GM18861 (cell line): ENCODE data around the gene U2AF2.

Experiments
- ATAC-seq: cut with Tn5 transposase; IDR thresholded peaks from one replicate; pipeline ENCODE4 v1.9.1; 2021; ENCODE audit not compliant: unreplicated experiment

U2AF2 gene

DNA sequence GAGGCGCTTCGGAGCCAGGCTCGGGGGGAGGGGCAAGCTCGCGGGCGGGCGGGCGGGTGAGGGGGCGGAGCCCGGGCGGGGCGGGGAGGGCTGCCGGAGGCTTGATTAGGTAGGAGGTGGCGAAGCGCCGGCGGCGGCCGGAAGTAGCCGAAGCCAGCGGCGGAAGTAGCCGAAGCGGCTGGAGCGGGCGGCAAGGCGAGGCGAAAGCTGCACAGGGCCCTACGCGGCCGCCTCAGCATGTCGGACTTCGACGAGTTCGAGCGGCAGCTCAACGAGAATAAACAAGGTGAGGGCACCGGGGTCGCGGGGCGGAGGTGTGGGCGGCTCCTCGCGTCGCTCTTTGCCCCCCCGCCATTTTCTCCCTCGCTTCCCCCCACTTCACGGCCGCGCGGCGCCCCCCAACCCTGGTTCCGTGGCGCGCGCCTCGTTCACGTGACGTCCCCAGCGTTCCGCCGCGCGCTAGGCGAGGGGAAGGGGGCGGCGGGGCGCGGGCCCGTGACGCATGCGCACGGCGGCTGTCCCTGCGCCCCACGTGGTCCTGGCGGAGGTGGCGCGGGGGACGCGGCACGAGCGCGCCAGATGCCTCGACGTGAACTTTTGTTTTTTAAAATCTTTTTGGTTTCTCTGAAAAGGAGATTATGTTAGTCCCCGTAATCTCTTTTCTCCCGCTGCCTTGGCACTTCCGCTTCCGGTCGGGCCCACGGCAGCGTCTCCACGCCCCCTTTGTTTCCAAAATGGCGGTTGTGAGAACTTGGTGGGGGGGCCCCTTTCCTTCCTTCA, at the start of gene U2AF2:
Gene U2AF2, plus strand, starts transcription at position 168 of the 780 bp plus-strand sequence. Its CDS starts 70 bp downstream, at position 238.
- ATAC-seq: peak; percentile 21

DNA sequence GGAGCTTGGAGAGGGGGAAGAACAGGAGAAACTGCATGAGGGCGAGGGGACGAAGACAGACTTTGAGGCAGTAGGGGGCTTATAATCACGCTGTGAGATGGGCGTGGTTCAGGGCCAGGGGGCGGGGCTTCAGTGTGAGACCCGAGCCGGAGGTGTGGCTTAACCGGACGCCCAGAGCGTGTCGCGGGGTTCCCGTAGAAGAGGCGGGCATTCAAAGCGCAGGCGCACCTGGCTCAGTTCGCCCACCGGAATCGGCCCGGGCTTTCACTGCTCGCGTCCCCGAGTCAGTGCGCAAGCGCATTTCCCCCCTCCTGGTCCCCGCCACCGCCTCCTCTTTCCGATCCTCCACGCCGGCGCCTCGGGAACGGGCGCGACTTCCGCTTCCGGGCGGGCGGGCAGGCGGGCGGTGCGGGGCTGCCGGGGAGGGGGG, 49.6 kb upstream of the U2AF2 start:
- peak; percentile 49 for ATAC-seq

DNA sequence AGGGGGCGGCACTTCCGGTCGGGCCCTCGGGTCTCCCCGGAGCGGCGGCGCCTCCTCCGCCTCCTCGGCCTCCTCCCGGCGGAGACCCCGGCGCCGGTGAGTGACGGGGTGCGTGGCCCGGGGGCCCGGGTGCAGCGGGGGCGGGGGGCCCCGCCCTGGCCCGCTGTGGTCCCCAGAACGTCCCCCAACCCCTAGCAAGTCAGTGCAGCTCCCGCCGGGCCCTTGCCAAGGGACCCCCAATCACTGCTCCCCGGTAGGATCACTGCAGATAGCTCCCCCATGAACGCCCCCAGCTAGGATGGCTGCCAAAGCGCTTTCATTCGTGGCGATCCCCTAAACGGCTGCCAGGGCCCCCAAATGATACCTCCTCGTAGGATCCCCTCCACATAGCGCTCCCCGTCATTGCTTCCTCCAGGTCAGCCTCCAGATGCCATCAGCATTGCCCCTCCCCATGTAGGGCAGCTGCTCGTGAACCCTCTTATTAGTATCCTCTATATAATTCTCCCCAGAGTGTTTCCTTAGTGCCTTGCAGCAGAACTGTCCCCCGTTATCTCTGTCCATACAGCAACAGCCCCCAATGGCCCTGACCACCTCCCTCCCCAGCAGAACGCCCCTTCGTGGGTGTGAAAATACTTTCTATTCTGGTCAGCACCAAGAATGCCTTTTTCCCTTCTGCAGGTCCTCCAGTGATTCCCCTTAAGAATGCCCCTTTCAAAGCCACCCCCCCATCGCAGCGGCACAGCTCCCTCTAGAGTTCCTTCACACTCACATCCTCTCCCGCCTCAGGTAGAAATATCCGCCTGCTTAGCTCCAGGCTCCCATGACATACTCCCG, 49.0 kb upstream of the U2AF2 start, which contains the start of gene ZNF865:
Gene ZNF865, plus strand, starts transcription at position 11 of the 834 bp plus-strand sequence. CDS start 7,972 bp downstream, outside the sequence.
- no peak for ATAC-seq

DNA sequence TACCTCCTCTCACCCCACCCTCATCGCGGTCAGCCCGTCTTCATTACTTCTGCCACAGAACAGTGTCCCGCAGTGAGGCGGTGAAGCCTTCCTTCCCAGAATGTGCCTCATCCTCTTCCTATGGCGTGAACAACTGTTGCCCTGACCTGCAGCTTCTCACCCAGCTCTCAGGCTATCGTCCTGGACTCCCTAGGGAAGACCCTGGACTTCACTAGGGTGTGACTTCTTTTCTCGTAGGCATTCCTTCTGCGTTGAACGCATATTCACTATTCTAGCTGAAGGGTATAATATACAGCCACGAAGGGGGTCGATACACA, 48.4 kb upstream of the U2AF2 start:
- no peak for ATAC-seq

DNA sequence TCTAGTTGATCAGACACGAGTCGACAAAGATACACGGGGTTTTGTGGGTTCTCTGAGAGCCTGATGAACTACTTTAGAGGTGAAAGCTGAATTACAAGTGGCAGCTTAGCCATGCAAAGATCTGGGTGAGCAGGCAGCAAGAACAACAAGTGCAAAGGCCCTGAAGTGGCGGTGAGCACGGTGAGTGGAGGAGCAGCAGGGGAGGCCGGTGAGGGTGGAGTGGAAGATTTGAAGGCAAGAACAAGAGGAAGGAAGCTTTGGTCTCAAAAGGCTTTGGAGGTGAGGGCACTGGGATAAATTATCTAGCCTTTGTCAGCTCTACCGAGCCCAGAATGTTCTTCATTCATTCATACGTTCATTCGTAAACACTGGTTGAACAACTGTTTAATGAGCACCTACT, 48.0 kb upstream of the U2AF2 start:
- ATAC-seq: no peak

DNA sequence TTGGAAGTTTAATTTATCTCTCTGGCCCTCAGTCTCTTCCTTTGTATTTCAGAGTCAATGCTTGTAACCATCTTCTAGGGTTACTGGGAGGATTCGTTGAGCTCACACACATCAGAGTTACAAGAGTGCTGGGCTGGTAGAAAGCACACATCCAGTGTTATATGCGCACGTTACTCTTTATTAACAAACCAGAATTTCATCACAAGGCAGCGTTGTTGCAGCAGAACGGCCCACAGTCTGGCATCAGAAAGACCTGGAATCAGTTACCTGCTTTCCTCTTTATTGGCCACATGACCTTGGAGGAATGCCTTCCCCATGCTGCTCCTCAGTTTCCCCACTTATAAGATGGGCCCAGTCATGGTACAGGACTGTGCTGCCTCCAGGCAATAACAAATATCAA, 45.5 kb upstream of the U2AF2 start:
- ATAC-seq: no peak

DNA sequence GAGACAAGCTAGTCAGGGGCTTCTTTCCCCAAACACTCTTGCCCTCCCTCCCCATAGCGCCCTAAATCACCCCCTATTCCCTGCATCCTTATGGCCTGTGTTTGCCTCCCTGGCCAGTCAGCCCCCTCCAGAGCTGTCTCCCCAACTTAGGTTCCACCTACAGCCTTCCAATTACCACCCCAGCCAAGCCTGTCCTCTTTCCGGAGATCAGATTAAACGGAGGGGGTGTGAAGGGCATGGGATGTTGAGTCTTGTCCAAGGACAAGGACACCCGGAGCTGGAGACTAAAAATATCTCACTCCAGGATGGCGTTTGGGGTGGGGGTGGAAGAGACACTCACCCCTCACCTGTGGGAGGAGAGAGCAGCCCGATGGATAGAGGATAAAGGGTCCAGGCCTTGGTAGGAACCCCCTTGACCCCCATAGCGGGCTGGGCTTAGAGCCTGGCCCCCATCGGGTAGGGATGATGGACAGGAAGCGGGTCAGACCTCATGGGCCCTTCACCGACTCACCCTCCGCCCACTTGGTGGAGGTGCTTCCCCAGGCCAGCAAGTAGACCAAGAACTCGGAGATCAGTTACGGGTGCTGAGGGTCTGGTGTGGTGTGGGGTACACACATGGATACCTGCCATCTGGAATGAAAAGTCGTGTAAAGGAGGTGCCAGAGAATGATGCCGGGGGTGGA, 43.4 kb upstream of the U2AF2 start:
- no peak for ATAC-seq

DNA sequence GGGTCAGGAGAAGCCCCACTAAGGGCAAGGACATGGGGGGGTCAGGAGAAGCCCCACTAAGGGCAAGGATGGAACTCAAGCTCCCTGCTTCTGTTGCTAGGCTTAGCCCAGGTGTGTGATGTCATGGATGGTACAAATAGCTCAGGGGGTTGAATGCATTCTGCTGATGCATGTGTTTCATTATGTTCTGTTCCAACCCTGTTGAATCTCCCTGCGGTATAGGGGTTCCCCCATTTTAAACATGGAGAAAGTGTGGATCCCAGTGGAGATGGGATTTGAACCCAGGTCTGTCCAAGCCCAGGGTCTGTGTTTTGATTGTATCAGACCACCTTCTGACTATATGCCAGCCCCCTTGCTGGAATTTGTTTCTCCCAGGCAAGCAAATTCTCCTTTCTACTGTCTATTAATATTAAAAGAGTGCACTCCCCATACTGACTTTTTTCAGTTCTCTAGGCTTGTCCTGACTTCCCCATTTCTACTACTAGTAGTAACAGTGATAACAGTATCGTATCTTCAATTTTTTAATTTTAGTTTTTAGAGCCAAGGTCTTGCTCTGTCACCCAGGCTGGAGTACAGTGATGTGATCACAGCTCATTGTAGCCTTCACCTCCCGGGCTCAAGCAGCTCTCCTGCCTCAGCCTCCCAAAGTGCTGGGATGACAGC, 42.7 kb upstream of the U2AF2 start:
- no peak for ATAC-seq

DNA sequence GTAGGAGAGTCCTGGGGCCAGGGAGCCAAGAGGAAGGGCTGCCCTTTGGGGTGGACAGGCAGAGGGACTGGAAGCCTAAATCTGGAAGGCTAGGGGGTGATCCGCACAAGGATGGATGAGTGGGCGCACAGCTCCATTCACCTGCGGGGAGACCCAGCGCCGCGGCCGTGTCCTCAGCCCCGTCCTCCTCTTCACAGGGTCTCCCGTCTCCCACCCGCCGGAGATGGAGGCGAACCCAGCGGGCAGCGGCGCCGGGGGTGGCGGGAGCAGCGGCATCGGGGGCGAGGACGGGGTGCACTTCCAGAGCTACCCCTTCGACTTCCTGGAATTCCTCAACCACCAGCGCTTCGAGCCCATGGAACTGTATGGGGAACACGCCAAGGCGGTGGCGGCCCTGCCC, 41.4 kb upstream of the U2AF2 start:
- no peak for ATAC-seq

DNA sequence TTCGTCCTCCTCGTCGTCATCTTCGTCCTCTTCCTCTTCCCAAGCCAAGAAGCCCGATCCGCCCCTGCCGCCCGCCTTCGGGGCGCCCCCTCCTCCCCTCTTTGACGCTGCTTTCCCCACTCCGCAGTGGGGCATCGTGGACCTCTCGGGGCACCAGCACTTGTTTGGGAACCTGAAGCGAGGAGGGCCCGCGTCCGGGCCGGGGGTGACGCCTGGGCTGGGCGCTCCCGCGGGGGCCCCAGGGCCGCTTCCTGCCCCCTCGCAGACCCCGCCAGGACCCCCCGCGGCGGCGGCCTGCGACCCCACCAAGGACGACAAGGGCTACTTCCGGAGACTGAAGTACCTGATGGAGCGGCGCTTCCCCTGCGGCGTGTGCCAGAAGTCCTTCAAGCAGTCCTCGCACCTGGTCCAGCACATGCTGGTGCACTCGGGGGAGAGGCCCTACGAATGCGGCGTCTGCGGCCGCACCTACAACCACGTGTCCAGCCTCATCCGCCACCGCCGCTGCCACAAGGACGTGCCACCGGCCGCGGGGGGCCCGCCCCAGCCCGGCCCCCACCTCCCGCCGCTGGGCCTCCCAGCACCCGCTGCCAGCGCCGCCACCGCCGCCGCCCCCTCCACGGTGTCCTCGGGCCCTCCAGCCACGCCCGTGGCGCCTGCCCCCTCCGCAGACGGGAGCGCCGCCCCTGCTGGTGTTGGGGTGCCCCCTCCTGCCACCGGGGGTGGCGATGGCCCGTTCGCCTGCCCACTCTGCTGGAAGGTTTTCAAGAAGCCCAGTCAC, 40.7 kb upstream of the U2AF2 start:
- no peak for ATAC-seq

DNA sequence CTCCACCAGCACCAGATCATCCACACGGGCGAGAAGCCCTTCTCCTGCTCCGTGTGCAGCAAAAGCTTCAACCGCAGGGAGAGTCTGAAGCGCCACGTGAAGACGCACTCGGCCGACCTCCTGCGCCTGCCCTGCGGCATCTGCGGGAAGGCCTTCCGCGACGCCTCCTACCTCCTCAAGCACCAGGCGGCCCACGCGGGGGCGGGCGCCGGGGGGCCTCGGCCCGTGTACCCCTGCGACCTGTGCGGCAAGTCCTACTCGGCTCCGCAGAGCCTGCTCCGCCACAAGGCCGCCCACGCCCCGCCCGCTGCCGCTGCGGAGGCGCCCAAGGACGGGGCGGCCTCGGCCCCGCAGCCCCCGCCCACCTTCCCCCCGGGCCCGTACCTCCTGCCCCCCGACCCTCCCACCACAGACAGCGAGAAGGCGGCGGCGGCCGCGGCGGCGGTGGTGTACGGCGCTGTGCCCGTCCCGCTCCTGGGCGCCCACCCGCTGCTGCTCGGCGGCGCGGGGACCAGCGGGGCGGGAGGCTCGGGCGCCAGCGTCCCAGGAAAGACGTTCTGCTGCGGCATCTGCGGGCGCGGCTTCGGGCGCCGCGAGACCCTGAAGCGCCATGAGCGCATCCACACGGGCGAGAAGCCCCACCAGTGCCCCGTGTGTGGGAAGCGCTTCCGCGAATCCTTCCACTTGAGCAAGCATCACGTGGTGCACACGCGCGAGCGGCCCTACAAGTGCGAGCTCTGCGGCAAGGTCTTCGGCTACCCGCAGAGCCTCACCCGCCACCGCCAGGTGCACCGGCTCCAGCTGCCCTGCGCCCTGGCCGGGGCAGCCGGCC, 39.9 kb upstream of the U2AF2 start:
- no peak for ATAC-seq

DNA sequence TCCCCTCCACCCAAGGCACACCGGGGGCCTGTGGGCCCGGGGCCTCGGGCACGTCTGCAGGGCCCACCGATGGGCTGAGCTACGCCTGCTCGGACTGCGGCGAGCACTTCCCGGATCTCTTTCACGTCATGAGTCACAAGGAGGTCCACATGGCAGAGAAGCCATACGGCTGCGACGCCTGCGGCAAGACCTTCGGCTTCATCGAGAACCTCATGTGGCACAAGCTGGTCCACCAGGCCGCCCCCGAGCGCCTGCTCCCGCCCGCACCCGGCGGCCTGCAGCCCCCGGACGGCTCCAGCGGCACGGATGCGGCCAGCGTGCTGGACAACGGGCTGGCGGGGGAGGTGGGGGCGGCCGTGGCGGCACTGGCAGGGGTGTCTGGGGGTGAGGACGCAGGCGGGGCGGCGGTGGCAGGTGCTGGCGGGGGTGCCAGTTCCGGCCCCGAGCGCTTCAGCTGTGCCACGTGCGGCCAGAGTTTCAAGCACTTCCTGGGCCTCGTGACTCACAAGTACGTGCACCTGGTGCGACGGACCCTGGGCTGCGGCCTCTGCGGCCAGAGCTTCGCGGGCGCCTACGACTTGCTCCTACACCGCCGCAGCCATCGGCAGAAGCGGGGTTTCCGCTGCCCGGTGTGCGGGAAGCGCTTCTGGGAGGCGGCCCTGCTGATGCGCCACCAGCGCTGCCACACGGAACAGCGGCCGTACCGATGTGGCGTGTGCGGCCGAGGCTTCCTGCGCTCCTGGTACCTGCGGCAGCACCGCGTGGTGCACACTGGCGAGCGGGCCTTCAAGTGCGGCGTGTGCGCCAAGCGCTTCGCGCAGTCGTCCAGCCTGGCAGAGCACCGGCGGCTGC, 39.1 kb upstream of the U2AF2 start:
- no peak for ATAC-seq

DNA sequence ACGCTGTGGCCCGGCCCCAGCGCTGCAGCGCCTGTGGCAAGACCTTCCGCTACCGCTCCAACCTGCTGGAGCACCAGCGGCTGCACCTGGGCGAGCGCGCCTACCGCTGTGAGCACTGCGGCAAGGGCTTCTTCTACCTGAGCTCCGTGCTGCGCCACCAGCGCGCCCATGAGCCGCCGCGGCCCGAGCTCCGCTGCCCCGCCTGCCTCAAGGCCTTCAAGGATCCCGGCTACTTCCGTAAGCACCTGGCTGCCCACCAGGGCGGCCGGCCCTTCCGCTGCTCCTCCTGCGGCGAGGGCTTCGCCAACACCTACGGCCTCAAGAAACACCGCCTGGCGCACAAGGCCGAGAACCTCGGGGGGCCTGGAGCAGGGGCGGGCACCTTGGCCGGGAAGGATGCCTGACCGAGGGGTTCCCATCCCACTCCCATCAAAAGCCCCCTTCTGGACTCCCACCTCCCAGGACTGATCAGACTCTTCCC, 38.4 kb upstream of the U2AF2 start:
- ATAC-seq: no peak

DNA sequence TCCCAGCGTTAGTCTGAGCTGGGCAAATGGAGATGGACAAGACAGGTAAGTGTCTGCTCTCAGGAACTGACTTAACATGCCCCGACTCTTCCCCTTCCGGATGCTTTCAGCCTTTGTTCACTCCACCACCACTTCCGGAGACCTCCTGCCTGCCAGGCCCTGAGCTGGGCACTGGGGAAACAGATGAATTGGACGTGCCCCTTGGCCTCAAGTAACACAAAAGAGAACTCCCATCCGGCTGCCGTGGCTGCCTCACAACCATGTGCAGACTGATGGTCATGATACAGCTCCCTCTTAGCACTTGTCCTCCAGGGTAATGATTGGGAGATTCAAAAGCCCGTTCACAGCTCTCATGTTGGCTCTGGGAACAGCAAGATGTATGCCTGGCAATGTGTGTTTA, 37.4 kb upstream of the U2AF2 start:
- ATAC-seq: no peak

DNA sequence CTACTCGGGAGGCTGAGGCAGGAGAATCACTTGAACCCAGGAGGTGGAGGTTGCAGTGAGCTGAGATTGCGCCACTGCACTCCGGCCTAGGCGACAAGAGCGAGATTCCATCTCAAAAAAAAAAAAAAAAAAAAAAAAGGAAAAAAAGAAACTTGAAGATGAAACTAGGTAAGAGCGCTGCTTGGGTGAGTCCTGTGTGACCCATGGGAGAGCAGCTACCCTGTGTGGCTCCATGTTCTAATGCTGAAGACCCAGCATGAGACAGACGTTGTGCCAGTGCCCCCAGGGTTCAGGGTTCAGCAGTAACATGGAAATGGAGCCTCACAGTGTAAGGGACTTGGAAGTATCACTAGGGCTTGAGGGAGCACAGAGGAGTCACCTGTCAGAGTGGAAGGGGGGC, 36.4 kb upstream of the U2AF2 start:
- ATAC-seq: no peak

DNA sequence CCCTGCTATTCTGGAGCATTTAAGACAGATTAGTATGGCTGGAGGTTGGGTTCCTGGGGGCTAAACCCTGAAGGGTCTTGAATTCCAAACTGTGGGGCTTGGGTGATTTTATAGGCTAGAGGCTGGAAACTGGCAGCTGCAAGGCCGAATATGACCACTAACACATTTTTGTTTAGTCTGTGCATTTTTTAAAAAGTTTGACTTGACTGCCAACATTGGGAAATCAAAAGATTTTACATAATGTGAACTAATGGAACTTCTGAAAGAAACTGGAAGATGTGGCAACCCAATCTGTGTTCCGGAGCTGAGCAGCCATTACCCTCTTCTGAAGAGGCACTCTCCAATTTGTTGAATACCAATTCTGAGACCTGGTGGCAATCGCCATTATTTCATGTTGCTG, 35.5 kb upstream of the U2AF2 start:
- ATAC-seq: no peak

DNA sequence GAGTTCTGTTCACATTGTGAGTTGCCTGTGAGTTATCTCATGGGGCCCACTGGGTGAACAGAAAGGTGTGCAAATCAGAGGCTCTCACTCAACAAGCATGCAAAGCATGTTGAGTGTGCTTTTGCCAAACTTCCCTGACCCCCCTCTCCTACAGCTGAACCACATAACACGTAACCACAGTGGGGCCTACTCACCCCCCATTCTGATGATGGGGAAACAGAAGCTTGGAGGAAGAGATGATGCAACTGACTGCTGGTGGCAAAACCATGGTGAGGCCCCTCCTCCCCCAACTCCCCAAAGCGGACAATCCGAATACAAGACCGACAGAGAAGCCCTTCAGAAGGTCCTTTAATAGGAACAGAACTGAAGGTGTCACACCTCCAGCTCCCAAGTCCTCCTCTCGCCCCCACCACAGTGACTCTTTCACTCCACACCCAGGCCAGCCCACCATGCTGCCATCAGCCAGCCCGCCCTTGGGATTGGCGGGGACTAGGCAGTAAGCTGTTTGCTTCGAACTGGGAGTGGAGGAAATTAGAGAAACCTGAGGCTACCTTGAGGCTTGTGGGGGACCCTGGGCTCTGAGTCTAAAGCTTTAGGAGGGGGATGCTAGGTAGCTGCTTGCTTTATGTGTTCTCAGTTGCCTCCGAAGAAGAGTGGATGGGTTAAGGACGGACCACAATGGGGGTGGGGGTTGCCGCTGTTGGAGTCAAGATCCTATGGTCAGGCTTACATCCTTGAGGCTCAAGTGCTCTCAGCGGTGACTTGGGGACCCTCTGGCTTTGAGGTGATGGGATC, 34.2 kb upstream of the U2AF2 start:
- ATAC-seq: no peak

DNA sequence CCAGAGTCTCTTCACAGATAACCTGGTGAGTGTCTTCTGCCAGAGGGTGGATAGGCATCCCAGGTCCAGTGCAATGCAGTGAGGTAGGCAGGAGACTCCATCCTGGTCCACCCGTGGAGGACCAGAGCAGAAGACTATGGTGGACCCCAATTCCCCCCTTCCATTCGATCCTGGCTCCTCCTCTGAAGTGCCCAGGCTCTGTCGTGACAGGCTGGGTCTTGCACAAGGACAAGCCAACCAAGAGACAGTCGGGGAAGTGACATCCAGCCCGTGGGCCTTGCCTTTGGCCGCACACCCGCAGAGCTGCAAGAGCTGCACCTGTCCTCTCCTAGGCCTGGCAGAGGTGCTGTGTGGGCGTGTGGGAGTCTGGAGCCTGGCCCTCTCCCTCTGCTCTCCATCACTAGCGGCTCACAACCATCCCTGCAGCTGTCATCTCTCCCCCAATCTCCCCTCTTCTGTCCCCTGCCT, 33.6 kb upstream of the U2AF2 start:
- no peak for ATAC-seq
